ENCODE measurements around the gene C2orf76.
A peak's percentile ranks its signal among the peaks of the same experiment; 100 is the strongest.

The C2orf76 gene

DNA sequence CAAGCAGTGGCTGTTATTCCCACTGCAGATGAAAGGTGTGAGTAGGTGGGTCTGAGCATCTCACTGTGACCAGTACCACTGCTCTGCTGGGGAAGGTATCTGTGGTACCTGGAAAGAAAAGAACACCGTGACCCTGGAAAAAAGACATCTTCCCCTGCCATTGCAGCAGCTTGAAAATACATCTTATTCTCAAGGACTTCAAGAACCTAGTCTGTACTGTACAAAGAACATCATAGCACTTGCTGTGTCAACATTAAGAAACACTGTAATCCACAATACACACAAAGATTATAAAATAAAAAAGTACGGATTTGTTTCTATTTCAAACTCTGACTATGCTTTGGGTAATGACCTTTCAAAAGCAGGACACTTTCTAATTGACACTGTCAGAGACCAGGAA lies 28.9 kb downstream of the C2orf76 start:
- no peak for DNase-seq (ENCODE audit: low read depth)

DNA sequence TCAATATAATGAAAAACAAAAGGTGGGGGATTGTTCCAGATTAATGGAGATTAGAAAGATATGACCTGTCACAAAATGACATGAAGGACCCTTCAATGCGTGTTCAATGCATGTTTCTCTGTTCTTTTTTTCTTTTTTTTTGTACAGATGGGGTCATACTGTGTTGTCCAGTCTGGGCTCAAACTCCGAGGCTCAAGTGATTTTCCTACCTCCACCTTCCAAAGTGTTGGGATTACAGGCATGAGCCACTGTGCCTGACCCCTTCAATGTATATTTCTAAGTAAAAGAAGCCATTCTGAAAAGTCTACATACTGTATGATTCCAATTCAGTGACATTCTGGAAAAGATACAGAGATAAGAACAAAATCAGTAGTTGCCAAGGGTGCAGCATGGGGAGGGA lies 32.8 kb downstream of the C2orf76 start:
- no peak for DNase-seq (ENCODE audit: low read depth)

DNA sequence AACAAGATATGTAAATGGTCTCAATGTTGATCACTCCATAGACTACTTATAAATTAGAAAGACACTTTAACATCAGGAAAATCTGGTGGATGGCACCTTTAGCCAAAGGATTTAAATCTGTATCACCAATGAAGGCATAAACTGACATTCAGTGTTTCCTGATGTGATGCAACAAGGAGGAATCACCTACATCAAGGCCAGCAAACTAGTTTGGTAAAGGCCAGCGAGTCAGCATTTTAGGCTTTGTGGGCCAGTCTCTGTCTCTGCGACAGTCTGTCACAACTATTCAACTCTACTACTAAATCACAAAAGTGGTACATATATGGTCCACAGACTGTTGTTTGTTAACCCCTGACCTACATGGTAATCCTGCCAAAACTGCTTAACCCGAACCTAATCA lies 33.3 kb downstream of the C2orf76 start:
- DNase-seq (ENCODE audit: low read depth) = no peak

DNA sequence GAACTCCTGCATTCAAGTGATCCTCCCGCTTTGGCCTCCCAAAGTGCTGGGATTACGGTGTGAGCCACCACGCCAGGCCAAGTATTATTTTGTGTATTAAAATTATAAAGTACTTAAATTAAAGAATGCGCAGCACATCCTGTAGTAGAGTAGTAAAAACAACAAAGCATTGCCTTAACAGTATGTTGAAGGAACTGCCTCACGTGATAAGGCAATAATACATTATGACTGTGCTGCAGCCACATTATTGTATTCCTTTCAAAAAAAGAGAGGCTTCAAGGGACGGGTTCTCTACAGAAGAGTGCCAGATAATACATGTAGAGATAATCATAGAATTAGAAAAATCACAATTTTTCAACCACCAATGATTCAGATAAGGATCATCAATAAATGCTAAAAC lies 33.7 kb downstream of the C2orf76 start:
- no peak for DNase-seq (ENCODE audit: low read depth)

DNA sequence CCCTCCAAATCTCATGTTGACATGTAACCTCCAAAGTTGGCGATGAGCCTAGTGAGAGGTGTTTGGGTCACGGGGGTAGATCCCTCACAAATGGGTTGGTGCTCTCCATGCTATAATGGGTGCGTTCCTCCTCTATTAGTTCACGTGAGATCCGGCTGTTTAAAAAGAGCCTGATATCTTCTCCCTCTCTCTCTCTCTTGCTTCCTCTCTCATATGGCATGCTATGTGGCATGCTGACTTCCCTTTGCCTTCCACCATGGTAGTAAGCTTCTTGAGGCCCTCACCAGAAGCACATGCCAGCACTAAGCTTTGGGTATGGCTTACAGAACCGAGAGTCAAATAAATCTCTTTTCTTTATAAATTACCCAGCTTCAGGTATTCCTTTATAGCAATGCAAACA lies 39.2 kb downstream of the C2orf76 start:
- no peak for DNase-seq (ENCODE audit: low read depth)

DNA sequence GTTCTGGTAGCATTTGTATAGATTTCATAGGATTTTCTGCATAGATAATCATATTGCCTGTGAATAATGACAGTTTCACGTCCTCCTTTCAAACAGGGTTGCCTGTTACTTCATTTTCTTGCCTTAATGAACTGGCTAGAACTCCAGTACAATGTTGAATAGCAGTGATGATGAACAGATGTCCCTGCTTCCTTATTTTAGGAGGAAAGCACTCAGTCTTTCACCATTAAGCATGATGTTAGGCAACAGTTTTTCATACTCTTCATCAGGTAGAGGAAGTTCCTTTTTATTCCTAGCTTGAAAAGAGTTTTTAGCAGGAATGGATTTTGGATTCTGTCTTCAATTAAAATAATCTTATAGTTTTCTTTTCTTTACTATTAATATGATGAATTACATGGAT lies 39.7 kb downstream of the C2orf76 start:
- no peak for DNase-seq (ENCODE audit: low read depth)

DNA sequence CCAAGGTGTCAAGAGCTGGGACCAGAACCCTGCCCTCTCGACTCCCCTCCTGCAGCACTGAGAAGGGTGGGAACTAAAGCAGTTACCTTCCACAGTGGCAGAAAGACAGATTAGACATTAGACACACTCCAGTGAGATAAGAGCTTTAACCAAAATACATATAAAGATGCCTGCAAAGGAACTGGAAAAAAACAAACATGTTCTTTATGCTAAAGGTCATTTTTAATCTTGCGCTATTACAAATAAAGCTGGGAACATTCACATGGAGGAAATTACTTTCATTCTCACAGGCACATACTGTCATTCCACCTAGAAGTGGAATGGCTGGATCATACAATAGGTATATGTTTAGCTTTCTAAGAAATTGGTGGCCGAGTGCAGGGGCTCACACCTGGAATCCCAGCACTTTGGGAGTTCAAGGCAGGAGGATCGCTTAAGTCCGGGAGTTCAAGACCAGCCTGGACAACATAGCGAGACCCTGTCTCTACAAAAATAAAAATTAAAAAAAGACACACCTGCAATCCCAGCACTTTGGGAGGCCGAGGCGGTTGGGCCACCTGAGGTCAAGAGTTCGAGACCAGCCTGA lies 41.9 kb downstream of the C2orf76 start:
- DNase-seq (ENCODE audit: low read depth) = no peak

DNA sequence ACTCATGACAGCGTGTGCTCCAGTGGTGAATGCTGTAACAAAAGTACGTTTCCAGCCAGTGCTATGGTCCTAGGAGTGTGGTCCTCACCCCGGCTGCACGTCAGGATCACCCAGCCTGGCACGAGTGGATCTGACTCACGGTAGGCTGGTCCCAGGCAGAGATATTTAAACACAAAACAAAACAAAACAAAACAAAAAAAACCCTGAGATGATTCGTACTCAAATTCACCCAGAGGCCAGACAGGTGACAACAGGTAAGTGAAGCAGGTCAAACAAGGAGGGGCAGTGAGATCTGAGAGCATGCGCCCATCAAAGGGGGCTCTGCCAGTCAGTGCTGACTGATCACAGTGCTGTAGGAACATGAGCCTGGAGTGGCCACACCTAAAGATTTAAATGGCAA lies 43.2 kb downstream of the C2orf76 start:
- no peak for DNase-seq (ENCODE audit: low read depth)

DNA sequence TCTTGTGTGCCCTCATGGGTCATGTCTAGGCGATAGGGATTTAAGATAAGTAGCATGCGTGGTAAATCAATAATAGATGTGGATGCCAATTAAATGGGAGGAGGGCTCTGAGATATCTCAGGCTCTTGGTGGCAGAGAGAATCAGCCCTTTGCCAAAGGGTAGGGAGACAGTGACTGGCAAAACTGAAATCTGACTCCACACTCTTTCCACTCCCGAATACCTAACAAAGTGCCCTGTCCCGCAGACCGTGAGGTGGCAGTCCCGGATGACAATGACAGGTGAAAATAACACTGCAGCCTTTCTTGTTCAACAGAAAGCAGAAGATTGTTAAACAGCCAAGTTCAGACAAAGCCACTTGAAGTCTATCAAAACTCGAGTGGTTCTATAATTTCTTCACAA lies 47.0 kb downstream of the C2orf76 start:
- no peak for DNase-seq (ENCODE audit: low read depth)

DNA sequence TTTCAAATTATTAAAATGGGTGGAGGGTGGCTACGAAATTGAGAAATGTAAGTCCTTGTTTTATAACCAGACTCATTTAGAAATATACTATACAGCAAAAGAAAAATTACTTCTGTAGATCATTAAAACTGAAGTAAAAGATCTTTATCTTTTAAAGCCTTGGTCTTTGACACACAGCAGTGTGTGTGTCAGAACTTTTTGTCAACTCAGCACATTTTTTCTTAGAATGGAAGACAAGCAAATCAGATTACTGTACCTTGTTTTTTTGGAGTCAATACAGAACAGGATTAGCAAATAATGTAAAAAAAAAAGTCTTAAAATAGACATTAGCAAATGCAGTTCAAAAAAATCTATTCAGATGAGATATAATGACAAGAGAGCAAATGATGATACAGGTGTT lies 49.1 kb downstream of the C2orf76 start:
- DNase-seq (ENCODE audit: low read depth) = no peak

DNA sequence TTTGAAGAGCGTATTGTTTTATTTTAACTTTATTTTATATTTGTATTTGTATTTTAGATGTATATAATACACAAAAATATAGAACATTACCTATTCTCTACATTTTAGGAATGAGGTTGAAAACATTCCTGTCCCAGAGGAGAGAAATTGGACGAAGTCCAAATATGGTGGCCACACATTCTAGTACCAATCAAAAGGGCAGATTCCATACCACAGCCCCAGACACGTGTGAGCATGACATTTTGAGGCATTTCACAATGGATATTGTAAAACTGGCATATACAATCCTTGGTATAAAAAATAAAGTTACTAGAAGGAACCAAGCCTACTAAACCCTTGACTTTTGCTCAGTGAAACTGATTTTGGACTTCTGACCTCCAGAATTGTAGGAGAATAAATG lies 50.6 kb downstream of the C2orf76 start:
- no peak for DNase-seq (ENCODE audit: low read depth)

DNA sequence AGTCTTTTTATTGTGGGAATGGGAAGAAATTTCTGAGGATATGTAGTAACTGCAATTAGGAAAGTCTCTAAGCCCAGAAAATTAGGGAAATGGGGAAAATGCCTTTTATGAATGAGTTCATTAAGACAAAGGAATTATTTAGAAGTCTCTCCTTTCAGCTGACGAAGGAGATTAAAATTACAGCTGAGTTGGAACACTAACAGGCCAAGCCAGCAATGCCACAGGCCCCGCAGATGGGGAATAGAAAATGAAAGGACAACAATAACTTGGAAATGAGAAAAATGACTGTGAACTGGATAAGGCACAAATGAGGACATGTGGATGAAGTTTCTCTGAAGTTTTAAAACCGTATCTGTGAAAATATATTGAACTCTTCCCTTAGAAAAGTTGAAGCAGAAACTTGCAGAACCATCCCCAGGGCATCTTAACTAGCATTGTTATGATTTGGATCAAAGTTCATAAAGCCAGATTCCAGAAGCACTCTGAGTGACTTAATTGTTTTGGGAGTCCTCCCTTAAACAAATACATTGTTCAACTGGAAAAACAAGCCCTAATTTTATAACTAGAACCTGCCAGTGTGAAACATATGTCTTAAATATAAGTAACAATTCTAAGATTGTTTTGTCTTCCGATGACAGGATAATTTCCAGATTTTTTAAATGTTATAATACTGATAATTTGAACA lies 51.3 kb downstream of the C2orf76 start:
- no peak for DNase-seq (ENCODE audit: low read depth)

DNA sequence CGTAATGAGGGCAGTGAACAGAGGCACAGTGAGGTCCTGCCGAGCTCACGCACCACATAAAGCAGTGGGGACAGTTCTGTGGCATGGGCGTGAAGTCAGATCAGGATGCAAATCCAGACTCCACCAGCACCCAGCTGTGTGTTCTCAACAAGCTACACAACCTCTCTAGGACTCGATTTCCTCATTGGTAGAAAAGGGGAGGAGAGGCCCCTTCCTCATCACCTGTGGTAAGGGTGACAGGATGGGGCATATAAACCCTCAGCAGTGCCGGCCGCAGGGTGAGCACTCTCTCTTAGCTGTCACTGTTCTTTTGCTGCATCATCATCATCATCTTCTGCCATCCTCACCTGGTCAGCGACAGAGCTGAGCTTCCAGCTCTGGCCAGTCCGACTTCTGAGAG lies 54.8 kb downstream of the C2orf76 start:
- no peak for DNase-seq (ENCODE audit: low read depth)

DNA sequence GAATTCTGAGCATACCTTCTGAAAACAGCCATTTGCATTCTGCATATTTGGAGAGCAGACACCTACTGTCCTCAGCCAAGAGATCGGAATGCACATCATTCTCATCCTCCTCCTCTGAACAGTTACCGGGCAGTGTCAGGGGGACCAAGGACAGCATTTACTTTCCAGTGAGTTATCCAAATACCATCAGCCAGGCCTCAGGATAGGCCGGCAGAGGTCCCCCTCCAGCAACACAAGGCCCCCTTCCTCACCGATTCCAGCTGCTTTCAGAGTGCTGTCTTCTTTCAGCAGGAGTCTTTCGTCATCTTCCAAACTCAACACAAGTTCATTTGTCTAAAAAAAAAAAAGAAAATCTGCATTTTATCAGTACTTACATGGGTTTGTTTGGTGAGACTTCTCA lies 55.3 kb downstream of the C2orf76 start:
- no peak for DNase-seq (ENCODE audit: low read depth)

DNA sequence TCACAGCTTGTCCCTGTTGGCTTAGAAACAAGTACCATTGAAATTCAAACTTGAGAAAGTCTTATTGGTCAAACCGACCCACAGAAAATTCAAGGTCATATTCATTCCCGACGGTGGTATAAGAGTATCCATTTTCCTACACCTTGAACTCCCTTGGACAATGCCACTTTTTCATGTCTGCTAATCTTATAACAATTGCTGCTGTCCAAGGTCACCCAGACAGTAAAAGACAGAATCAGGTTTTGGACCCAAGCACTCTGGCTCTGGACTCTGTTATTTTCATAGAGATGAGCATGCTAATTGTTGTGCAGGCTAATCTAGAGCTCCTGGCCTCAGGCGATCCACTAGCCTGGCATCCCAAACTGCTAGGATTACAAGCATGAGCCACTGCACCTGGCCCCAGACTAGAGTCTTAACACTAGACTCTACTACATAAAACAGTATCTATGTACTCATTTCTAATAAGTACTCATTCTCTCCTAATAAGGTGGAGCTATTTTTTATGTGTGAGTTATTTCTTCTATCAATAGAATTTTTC lies 57.8 kb downstream of the C2orf76 start:
- no peak for DNase-seq (ENCODE audit: low read depth)

DNA sequence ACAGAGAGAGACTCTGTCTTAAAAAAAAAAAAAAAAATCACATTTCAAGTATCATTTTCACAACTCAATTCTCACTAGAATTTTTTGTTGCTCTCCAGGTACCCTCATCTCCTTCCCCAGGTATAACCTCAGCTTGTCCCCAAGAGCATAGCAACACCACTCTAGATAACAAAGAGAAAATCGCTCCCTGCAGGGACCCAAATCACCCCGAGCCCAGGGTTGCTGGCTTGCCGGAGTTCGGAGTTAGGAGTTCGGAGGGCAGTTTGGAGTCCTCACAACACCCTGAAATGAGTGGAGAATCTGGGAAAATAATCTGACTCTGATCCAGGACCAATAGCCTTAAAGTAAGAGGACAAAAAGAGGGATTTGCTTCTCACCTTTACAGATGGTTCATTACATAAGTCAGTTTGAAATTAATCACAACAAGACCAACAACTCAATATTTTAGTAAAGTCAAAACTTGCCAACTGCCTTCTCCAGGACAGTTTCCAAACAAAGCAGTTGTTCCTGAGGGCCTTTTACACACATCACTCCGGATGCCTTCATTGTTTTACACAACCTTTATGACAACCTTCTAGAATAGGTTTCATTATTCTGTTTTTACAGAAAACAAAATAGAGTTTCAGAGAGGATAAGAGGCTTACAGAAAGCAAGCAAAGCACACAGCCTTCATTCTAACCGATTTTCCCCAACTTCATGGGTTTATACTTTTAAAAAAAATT lies 59.1 kb downstream of the C2orf76 start:
- no peak for DNase-seq (ENCODE audit: low read depth)

DNA sequence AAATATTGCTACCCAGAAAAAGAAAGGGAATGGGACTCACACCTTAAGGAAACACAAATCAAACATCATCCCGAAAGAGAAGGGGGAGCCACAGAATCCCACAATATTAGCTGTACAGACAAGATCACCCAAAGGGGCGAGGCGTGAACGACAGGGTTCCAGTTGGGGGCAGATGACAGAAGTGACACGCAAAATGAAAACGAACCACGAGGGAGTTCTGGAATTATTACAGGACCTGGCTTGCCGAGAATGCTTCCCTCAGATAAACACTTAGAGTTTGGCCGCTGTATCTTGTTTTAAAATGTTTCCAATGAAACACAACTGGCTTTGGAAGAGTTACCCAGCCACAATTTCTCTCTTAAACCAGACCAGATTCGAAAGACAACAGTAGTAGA lies 60.4 kb downstream of the C2orf76 start:
- DNase-seq (ENCODE audit: low read depth) = no peak

DNA sequence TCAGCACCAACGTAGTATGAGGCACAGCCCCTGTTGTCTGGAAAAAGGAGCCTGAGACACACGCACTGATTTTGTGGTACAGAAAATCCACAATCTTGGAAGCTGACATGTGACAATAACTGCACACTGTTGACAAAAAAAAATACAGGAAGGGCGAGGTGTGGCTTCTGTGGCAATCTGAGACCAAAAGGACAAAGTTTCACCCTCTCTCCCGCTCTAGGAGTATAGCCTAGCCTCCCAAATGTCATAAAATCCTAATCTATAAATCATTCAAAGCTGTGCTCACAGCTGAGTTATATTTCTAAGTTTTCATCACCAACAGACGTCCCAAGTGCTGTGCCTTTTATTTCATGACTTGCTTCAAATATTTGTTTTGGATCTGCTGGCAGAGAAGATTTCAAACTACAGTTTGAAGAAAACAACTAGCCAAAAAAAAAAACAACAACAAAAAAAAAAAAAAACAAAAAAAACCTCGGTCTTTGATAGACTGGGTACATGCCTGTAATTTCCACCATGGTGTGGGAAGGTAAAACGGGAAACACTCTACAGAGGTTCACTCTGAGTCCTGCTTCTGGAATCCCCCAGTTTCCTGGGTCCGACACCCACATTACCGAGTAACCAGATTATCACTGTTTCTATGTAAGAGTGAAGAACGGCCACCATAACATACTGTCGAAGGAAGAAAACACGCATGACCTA lies 61.0 kb downstream of the C2orf76 start:
- DNase-seq (ENCODE audit: low read depth) = no peak

DNA sequence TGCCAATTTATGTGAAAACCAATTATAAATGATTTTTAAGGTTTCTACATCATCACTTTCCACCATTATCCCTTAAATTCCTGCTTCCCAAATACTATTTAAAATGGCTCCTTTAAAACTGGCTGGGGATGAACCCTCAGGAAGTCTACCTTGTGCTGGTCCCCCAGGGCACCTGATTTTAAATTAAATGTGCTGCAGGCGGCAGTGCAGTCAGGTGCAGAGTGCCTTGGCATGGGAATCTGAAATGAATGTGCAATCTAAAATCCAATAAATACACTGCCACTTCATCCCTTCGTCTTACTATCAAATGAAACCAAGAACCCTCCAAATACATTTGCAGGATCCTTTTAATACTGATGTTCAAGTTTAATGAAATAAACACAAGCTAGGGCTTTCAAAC lies 61.8 kb downstream of the C2orf76 start:
- DNase-seq (ENCODE audit: low read depth) = no peak

DNA sequence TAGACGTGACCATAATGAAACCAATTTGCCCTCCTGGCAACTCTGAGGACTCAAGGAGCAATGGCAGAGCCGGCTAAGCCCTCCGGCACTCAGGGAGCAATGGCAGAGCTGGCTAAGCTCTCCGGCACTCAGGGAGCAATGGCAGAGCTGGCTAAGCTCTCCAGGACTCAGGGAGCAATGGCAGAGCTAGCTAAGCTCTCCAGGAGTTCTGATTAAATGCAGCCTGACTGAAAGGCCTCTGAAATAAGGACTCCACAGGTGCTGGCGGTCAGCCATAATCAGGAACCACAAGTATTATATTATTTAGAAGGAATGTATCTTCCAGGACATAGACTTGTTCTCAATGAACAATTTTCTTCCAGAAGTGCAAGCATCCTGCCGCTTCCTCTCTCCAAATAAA lies 65.2 kb downstream of the C2orf76 start:
- peak; percentile 35 for DNase-seq (ENCODE audit: low read depth)

DNA sequence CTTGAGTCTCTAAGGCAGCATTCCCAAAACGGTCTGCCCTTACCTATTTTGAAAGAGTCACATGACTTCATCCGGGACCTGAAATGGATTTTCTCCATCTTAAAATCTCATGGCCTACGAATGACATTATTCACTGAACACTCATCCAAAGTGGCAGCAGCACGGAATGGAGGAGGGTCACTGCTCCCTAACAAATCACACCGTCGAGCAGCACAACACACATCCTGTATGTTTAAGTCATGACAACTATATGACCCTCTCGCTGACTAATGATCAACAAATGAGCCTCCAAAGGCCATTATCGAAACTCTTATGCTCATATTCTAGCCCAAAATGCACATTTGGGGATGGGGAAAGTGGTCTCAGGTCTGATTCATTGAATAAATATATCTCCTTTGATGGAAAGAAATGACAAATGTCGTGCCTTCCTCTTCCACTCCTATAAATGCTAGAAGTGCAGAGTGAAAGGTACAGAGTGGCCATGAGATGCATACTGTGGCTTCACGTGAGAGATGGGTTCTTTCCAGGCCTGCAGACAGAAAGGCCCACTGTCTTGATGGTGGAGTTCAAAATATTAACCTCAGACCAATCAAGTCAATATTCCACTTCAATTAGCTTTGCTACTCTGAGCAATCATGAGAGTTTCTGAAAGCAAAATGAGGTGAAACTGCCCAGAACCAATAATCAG lies 70.8 kb downstream of the C2orf76 start:
- DNase-seq (ENCODE audit: low read depth) = no peak

DNA sequence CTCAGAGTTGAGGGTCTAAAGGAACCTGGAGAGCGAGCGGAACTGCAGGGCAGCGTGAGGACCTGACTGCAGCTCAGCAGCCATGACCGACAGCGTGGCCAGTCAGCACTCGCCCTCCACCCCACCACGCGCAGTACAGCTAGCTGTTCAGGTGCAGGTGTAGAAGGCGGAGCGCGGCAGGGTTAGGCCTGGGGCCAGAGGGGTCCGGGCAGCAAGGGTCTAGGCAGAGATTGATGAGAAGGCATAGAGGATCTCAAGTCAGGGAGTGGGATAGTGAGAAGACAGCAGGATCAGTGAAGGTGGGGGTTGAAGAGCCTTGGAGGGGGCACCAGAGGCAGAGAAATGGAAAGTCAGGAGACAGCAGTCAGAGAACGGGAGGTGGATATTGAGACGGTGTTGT lies 72.0 kb downstream of the C2orf76 start:
- DNase-seq (ENCODE audit: low read depth) = no peak
